IMR-90 (cell line): ENCODE measurements around the gene KRT38. TPM values are rescaled to one million over a fixed set of nuclear protein-coding genes. Genes with fewer than 3 reads are reported as not detected.

Experiments used
- ATAC-seq: fragments of 200-7000 bp; cut with Tn5 transposase; 2 replicates; pipeline ENCODE4 v1.9.1; 2020; ENCODE audit warnings: low read depth, mild to moderate bottlenecking, moderate library complexity
- BruUV-seq: library from RNA; stranded (reverse); fragments of 400-500 nt; replicated peaks from 2 replicates; lab custom pipeline; 2021; lab: Mats Ljungman, UMichigan
- CTCF ChIA-PET: fragments of 300-600 bp; formaldehyde crosslinking; extraction: SDS; loops from one replicate; lab custom pipeline; 2021; ENCODE audit warnings: antibody characterized with exemption; lab: Yijun Ruan, JAX
- POLR2A ChIA-PET: fragments of 300-600 bp; sonication (Branson Sonifier 250); formaldehyde crosslinking; loops from one replicate; lab custom pipeline; 2022; ENCODE audit warnings: antibody characterized with exemption; ENCODE audit not compliant: unreplicated experiment; lab: Charles Lee
- DNase-seq: peaks from one replicate; pipeline ENCODE4 v3.0.0; 2013
- H2AFZ ChIP-seq: replicated peaks from 2 replicates; pipeline ENCODE3; 2013; ENCODE audit warnings: low read length, mild to moderate bottlenecking; ENCODE audit not compliant: poor library complexity
- H2AK5ac ChIP-seq: 2 replicates; pipeline ENCODE4 v1.6.1; 2013; ENCODE audit warnings: low read depth, low read length, inconsistent platforms
- H2AK9ac ChIP-seq: replicated peaks from 2 replicates; pipeline ENCODE3; 2013; ENCODE audit warnings: mild to moderate bottlenecking, low read depth, low read length, moderate library complexity; ENCODE audit not compliant: poor library complexity
- H2BK120ac ChIP-seq: 2 replicates; pipeline ENCODE4 v1.6.1; 2013; ENCODE audit warnings: low read depth, low read length, inconsistent platforms
- H2BK15ac ChIP-seq: 3 replicates; pipeline ENCODE4 v1.6.1; 2013; ENCODE audit warnings: low read depth, low read length, inconsistent platforms
- H2BK20ac ChIP-seq: 2 replicates; pipeline ENCODE4 v1.6.1; 2013; ENCODE audit warnings: low read depth, mild to moderate bottlenecking, inconsistent platforms, low read length, moderate library complexity
- H2BK5ac ChIP-seq: 2 replicates; pipeline ENCODE4 v1.6.1; 2013; ENCODE audit warnings: mild to moderate bottlenecking, low read depth, low read length, inconsistent platforms; ENCODE audit not compliant: poor library complexity, severe bottlenecking
- H3K14ac ChIP-seq: replicated peaks from 2 replicates; pipeline ENCODE4 v1.6.1; 2013; ENCODE audit warnings: low read depth, low read length, inconsistent platforms
- H3K18ac ChIP-seq: 2 replicates; pipeline ENCODE4 v1.6.1; 2013; ENCODE audit warnings: low read depth, low read length, control low read depth
- H3K23ac ChIP-seq: 2 replicates; pipeline ENCODE4 v1.6.1; 2013; ENCODE audit warnings: low read depth, low read length, inconsistent platforms
- H3K27ac ChIP-seq: 2 replicates; pipeline ENCODE4 v1.5.1; 2013; ENCODE audit warnings: mild to moderate bottlenecking, control low read depth, low read length; ENCODE audit not compliant: insufficient read depth
- H3K27me3 ChIP-seq: 2 replicates; pipeline ENCODE4 v1.6.1; 2013; ENCODE audit warnings: low read length; ENCODE audit not compliant: control insufficient read depth, insufficient read depth
- H3K36me3 ChIP-seq: 2 replicates; pipeline ENCODE4 v1.6.1; 2013; ENCODE audit warnings: low read length, mixed read lengths; ENCODE audit not compliant: control insufficient read depth, insufficient read depth
- H3K4ac ChIP-seq: 2 replicates; pipeline ENCODE4 v1.6.1; 2013; ENCODE audit warnings: low read depth, low read length, inconsistent platforms
- H3K4me1 ChIP-seq: 2 replicates; pipeline ENCODE4 v1.6.1; 2013; ENCODE audit warnings: low read length, mixed read lengths; ENCODE audit not compliant: control insufficient read depth, insufficient read depth
- H3K4me2 ChIP-seq: 2 replicates; pipeline ENCODE4 v1.6.1; 2013; ENCODE audit warnings: low read depth, mild to moderate bottlenecking, control low read depth, low read length, moderate library complexity
- H3K4me3 ChIP-seq: 2 replicates; pipeline ENCODE4 v1.5.1; 2013; ENCODE audit warnings: low read depth, mild to moderate bottlenecking, control low read depth, low read length, moderate library complexity; ENCODE audit not compliant: insufficient read depth
- H3K56ac ChIP-seq: 2 replicates; pipeline ENCODE4 v1.6.1; 2013; ENCODE audit warnings: low read length, inconsistent platforms; ENCODE audit not compliant: insufficient read depth; ENCODE audit errors: extremely low read depth
- H3K79me1 ChIP-seq, 2 experiments: 2 replicates each; pipeline ENCODE4 v1.6.1; 2013; ENCODE audit warnings: low read length in 2 of 2, inconsistent platforms in 1 of 2, low read depth in 1 of 2
- H3K9ac ChIP-seq: 2 replicates; pipeline ENCODE4 v1.6.1; 2013; ENCODE audit warnings: low read depth, low read length, control low read depth
- H3K9me1 ChIP-seq: 2 replicates; pipeline ENCODE4 v1.6.1; 2013; ENCODE audit warnings: low read length, inconsistent platforms; ENCODE audit not compliant: insufficient read depth
- H3K9me3 ChIP-seq: 2 replicates; pipeline ENCODE4 v1.6.1; 2013; ENCODE audit warnings: low read length; ENCODE audit not compliant: control insufficient read depth, insufficient read depth
- H4K20me1 ChIP-seq: 2 replicates; pipeline ENCODE4 v1.6.1; 2013; ENCODE audit warnings: low read length, inconsistent platforms; ENCODE audit not compliant: insufficient read depth
- H4K5ac ChIP-seq: 2 replicates; pipeline ENCODE4 v1.6.1; 2013; ENCODE audit warnings: mild to moderate bottlenecking, low read depth, low read length, control low read depth
- H4K8ac ChIP-seq, 2 experiments: 2 replicates each; pipeline ENCODE4 v1.6.1; 2013; ENCODE audit warnings: low read depth in 2 of 2, low read length in 2 of 2, control low read depth in 1 of 2, inconsistent platforms in 1 of 2
- H4K91ac ChIP-seq: 2 replicates; pipeline ENCODE4 v1.6.1; 2013; ENCODE audit warnings: low read depth, low read length, inconsistent platforms; ENCODE audit not compliant: insufficient read depth
- BHLHE40 ChIP-seq: fragments of 150-350 bp; IDR thresholded peaks from 2 replicates; pipeline ENCODE4 v1.6.1; 2016; ENCODE audit warnings: mild to moderate bottlenecking, low read depth, low read length
- CEBPB ChIP-seq: IDR thresholded peaks from 2 replicates; pipeline ENCODE4 v1.6.1; 2012; ENCODE audit warnings: low read depth, low read length, improper control_type of control experiment
- CHD1 ChIP-seq: IDR thresholded peaks from 2 replicates; pipeline ENCODE4 v1.6.1; 2012; ENCODE audit warnings: low read depth, low read length, improper control_type of control experiment
- CTCF ChIP-seq: conservative IDR thresholded peaks from 2 replicates; pipeline ENCODE4 v1.5.1; 2012; ENCODE audit warnings: mild to moderate bottlenecking, low read depth, low read length, improper control_type of control experiment
- FOS ChIP-seq: fragments of 150-350 bp; IDR thresholded peaks from 2 replicates; pipeline ENCODE4 v1.6.1; 2016; ENCODE audit warnings: low read depth, low read length
- MAFK ChIP-seq: IDR thresholded peaks from 2 replicates; pipeline ENCODE4 v1.6.1; 2012; ENCODE audit warnings: low read depth, low read length, improper control_type of control experiment
- MAZ ChIP-seq: IDR thresholded peaks from 2 replicates; pipeline ENCODE4 v1.6.1; 2012; ENCODE audit warnings: low read depth, mild to moderate bottlenecking, low read length, improper control_type of control experiment, moderate library complexity, borderline replicate concordance
- MXI1 ChIP-seq: IDR thresholded peaks from 2 replicates; pipeline ENCODE4 v1.6.1; 2012; ENCODE audit warnings: low read depth, mild to moderate bottlenecking, low read length, moderate library complexity, borderline replicate concordance
- POLR2A ChIP-seq: IDR thresholded peaks from 2 replicates; pipeline ENCODE4 v1.6.1; 2012; ENCODE audit warnings: mild to moderate bottlenecking, low read depth, low read length
- RAD21 ChIP-seq: IDR thresholded peaks from 2 replicates; pipeline ENCODE4 v1.6.1; 2012; ENCODE audit warnings: low read length, improper control_type of control experiment
- RFX5 ChIP-seq: IDR thresholded peaks from 2 replicates; pipeline ENCODE4 v1.8.0; 2012; ENCODE audit warnings: low read depth, mild to moderate bottlenecking, low read length, moderate library complexity
- SMC3 ChIP-seq: fragments of 150-350 bp; IDR thresholded peaks from 2 replicates; pipeline ENCODE4 v1.6.1; 2016; ENCODE audit warnings: low read depth, mild to moderate bottlenecking, antibody characterized with exemption, low read length, moderate library complexity
- WGBS, 2 experiments: methylation state at CpG; one replicate each; pipeline versions ENCODE4 v1.1.5 to v1.1.7; 2013; ENCODE audit warnings: missing lambda C conversion rate in 2 of 2; ENCODE audit not compliant: insufficient read length in 1 of 2; ENCODE audit errors: extremely low coverage in 2 of 2; 5-methylcytosine and 5-hydroxymethylcytosine counted together
- dilution Hi-C: fragments of 300-500 bp; cut with HindIII; formaldehyde crosslinking; loops from one replicate; pipeline ENCODE4 v1.14.3; 2018; ENCODE audit warnings: low sequenced_read_pairs; ENCODE audit not compliant: unreplicated experiment
- in situ Hi-C: fragments of 300-500 bp; cut with MboI; formaldehyde crosslinking; loops from 3 replicates; pipeline ENCODE4 v1.14.3; 2019; ENCODE audit warnings: low sequenced_read_pairs, inconsistent platforms, mixed read lengths
- intact Hi-C: fragments of 100-400 bp; cut with micrococcal nuclease; formaldehyde crosslinking; loops from 2 replicates; pipeline ENCODE4 v1.10.0; 2022
- polyA plus RNA-seq, 3 experiments: library from polyadenylated mRNA; depleted of rRNA; stranded (reverse); fragments of >200 nt; gene quantifications; 2 replicates each; pipeline ENCODE4 v1.2.3, GENCODE V29; 2012; ENCODE audit warnings: low replicate concordance in 1 of 3
- total RNA-seq: library from RNA; depleted of rRNA; stranded (reverse); fragments of >200 nt; gene quantifications from 2 replicates; pipeline ENCODE4 v1.2.3, GENCODE V29; 2012
- TF ChIP-seq, protein P1 (sequence below): fragments of 150-350 bp; IDR thresholded peaks from 2 replicates; pipeline ENCODE4 v1.6.1; 2017; ENCODE audit warnings: mild to moderate bottlenecking, antibody characterized with exemption, low read length, low read depth

KRT38 gene
- total and polyA plus RNA-seq, 2 of the 4 experiments (the other 2 are of a cell fraction) = 0.09 TPM; not detected in 1

DNA sequence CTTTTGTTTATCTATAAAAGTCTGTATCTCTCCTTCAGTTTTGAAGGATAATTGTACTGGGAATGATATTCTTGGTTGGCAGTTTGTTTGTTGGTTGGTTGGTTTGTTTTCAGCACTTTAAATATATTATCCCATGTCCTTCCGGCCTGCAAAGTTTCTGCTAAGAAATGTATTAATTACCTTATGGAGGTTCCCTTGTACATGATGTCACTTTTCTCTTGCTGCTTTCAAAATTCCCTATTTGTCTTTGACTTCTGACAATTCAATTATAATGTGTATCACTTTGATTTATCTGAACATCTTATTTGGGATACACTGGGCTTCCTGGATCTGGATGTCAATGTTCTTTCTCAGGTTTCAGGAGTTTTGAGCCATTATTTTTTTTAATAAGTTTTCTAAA is 54.6 kb downstream of the KRT38 start:
- Histone ChIP-seq H4K20me1 (no peaks in the 10 kb centered on the region), H3K56ac (no peak overlapping the region), H3K4me3 (no peak overlapping the region), H3K36me3 (no peaks in the 10 kb centered on the region), H3K9me3 (no peaks in the 10 kb centered on the region), H4K91ac (no peak overlapping the region), H3K27me3 (no peaks in the 10 kb centered on the region), H2BK15ac (no peak overlapping the region), H3K9me1 (no peaks in the 10 kb centered on the region), H3K9ac (no peak overlapping the region), H2AK5ac (no peak overlapping the region), H3K79me1 (no peaks in the 10 kb centered on the region), H2AFZ (no peak overlapping the region), H3K23ac (no peak overlapping the region), H2AK9ac (no peak overlapping the region), H4K5ac (no peak overlapping the region), H3K4me1 (peaks cover 7% of the 10 kb centered on the region), H2BK20ac (no peak overlapping the region), H2BK120ac (no peak overlapping the region), H3K27ac (no peak overlapping the region), H3K4me2 (no peak overlapping the region), H3K4ac (no peak overlapping the region), H3K14ac (no peak overlapping the region), H4K8ac (no peak overlapping the region), H2BK5ac (no peak overlapping the region), H3K18ac (no peak overlapping the region)
- intact Hi-C loops = no loop called here
- in situ Hi-C loops = no loop called here
- dilution Hi-C loops = no loop called here
- no peak for ATAC-seq
- no CpG with 5 or more reads among the region's 1 CpG for WGBS, 2 experiments
- TF ChIP-seq, protein P1, sequence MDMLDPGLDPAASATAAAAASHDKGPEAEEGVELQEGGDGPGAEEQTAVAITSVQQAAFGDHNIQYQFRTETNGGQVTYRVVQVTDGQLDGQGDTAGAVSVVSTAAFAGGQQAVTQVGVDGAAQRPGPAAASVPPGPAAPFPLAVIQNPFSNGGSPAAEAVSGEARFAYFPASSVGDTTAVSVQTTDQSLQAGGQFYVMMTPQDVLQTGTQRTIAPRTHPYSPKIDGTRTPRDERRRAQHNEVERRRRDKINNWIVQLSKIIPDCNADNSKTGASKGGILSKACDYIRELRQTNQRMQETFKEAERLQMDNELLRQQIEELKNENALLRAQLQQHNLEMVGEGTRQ = no peak
- no peak for TF ChIP-seq SMC3
- no peak for TF ChIP-seq FOS
- TF ChIP-seq CTCF = no peak
- TF ChIP-seq POLR2A = no peak
- no peak for TF ChIP-seq MAZ
- TF ChIP-seq RFX5 = no peak
- TF ChIP-seq RAD21 = no peak
- no peak for TF ChIP-seq CEBPB
- TF ChIP-seq BHLHE40 = no peak
- no peak for TF ChIP-seq MAFK
- TF ChIP-seq MXI1 = no peak
- TF ChIP-seq CHD1 = no peak
- no TSS peak for BruUV-seq
- POLR2A ChIA-PET = no interaction called here
- DNase-seq = no peak
- CTCF ChIA-PET = no interaction called here
